A549 (cell line): ENCODE measurements around the gene SMO. TPM values are rescaled to one million over a fixed set of nuclear protein-coding genes. Genes with fewer than 3 reads are reported as not detected.
"Not testable (repeated sequence)": the region's sequence is repeated elsewhere in the genome, so short reads cannot be mapped to it uniquely, and the experiment has no call there.

ENCODE experiments used
- ATAC-seq, 2 experiments: fragments of 200-7000 bp in 1 of 2; fragments of >200 bp in 1 of 2; cut with Nextera tagmentation in 1 of 2; cut with Tn5 transposase in 1 of 2; 3 replicates each; pipeline versions ENCODE4 v1.8.0 to v1.9.1; 2018 to 2020; ENCODE audit warnings: mild to moderate bottlenecking in 1 of 2, moderate library complexity in 1 of 2
- CTCF ChIA-PET: fragments of 300-600 bp; sonication (Branson Sonifier 250); formaldehyde crosslinking; extraction: SDS; loops from one replicate; lab custom pipeline; 2021; ENCODE audit warnings: antibody characterized with exemption, inconsistent platforms; lab: Yijun Ruan, JAX
- POLR2A ChIA-PET: fragments of 350-600 bp; formaldehyde crosslinking; extraction: SDS; loops from one replicate; lab custom pipeline; 2021; ENCODE audit warnings: antibody characterized with exemption, inconsistent platforms; lab: Yijun Ruan, JAX
- DNase-seq, 2 experiments: peaks; one replicate each; pipeline versions ENCODE4 v3.0.0 to v3.0.0-alpha.2; 2011 to 2016; ENCODE audit warnings: low read depth in 1 of 2, low spot score in 1 of 2
- FAIRE-seq: peaks from 2 replicates; lab custom pipeline; 2011; peaks lifted over from hg19 to GRCh38; lab: Jason Lieb, UNC
- H3K27ac ChIP-seq, 2 experiments: fragments of >200 bp; sonication (Bioruptor Twin); formaldehyde crosslinking; 3 replicates each; pipeline ENCODE4 v1.5.1; 2016 to 2017
- H3K4me1 ChIP-seq: fragments of >200 bp; sonication (Bioruptor Twin); formaldehyde crosslinking; 3 replicates; pipeline ENCODE4 v1.6.1; 2016
- H3K4me2 ChIP-seq: fragments of >200 bp; sonication (Bioruptor Twin); formaldehyde crosslinking; 3 replicates; pipeline ENCODE4 v1.6.1; 2016
- H3K4me3 ChIP-seq: fragments of >200 bp; sonication (Bioruptor Twin); formaldehyde crosslinking; 3 replicates; pipeline ENCODE4 v1.5.1; 2016
- H3K9me3 ChIP-seq: fragments of >200 bp; sonication (Bioruptor Twin); formaldehyde crosslinking; 3 replicates; pipeline ENCODE4 v1.6.1; 2016
- EHMT2 ChIP-seq: fragments of 200-600 bp; sonication (generic); IDR thresholded peaks from 2 replicates; pipeline ENCODE4 v1.6.1; 2016; ENCODE audit warnings: antibody characterized with exemption, low read depth, mild to moderate bottlenecking, moderate library complexity
- ESRRA ChIP-seq: fragments of 150-350 bp; IDR thresholded peaks from 2 replicates; pipeline ENCODE4 v1.6.1; 2014; ENCODE audit warnings: mild to moderate bottlenecking, low read length, borderline replicate concordance
- FOXS1 ChIP-seq: fragments of 250-450 bp; sonication (Bioruptor Pico); IDR thresholded peaks from 2 replicates; pipeline ENCODE4 v1.5.0; 2020; ENCODE audit warnings: mild to moderate bottlenecking, moderate library complexity
- HDAC2 ChIP-seq: fragments of 200-600 bp; sonication (generic); IDR thresholded peaks from 2 replicates; pipeline ENCODE4 v1.6.1; 2016
- HEYL ChIP-seq: fragments of 250-450 bp; sonication (Bioruptor Pico); IDR thresholded peaks from 2 replicates; pipeline ENCODE4 v1.8.0; 2021; ENCODE audit warnings: mild to moderate bottlenecking, moderate library complexity
- JUN ChIP-seq, 2 experiments: fragments of >200 bp; sonication (Bioruptor Twin); formaldehyde crosslinking; IDR thresholded peaks; 2 replicates in 1 of 2; 3 replicates in 1 of 2; pipeline ENCODE4 v1.6.1; 2016 to 2017
- NFE2L2 ChIP-seq: fragments of 150-350 bp; conservative IDR thresholded peaks from 2 replicates; pipeline ENCODE4 v1.6.1; 2014; ENCODE audit warnings: low read length
- PHF8 ChIP-seq: fragments of 200-600 bp; sonication (generic); IDR thresholded peaks from 2 replicates; pipeline ENCODE4 v1.6.1; 2016; ENCODE audit warnings: low read depth, mild to moderate bottlenecking, antibody characterized with exemption, moderate library complexity, borderline replicate concordance
- RAD21 ChIP-seq, 2 experiments: fragments of >200 bp in 1 of 2; sonication (Bioruptor Twin) in 1 of 2; formaldehyde crosslinking in 1 of 2; IDR thresholded peaks in 1 of 2; conservative IDR thresholded peaks in 1 of 2; 2 replicates in 1 of 2; 3 replicates in 1 of 2; pipeline ENCODE4 v1.6.1; 2012 to 2018; ENCODE audit warnings: inconsistent platforms in 1 of 2
- RARB ChIP-seq: fragments of 250-450 bp; sonication (Bioruptor Pico); IDR thresholded peaks from 2 replicates; pipeline ENCODE4 v1.8.0; 2021; ENCODE audit warnings: mild to moderate bottlenecking, moderate library complexity
- TFCP2L1 ChIP-seq: fragments of 250-450 bp; sonication (Bioruptor Pico); IDR thresholded peaks from 2 replicates; pipeline ENCODE4 v1.5.0; 2021; ENCODE audit warnings: mild to moderate bottlenecking
- ZFP36 ChIP-seq: fragments of 450-650 bp; IDR thresholded peaks from 2 replicates; pipeline ENCODE4 v1.6.1; 2014; ENCODE audit warnings: borderline replicate concordance; ENCODE audit not compliant: partially characterized antibody
- WGBS: methylation state at CpG from one replicate; pipeline ENCODE4 v1.1.6; 2017; ENCODE audit errors: missing lambda C conversion rate; 5-methylcytosine and 5-hydroxymethylcytosine counted together
- polyA plus RNA-seq, 4 experiments: library from polyadenylated mRNA; depleted of rRNA in 3 of 4; stranded (reverse); fragments of >200 nt; fragmentation: RNase III in 1 of 4; extraction: RNeasy Plus Mini Kit Qiagen cat#74134 plus additional on column Dnase treatment in 1 of 4; gene quantifications; 2 replicates in 3 of 4; 3 replicates in 1 of 4; pipeline ENCODE4 v1.2.3, GENCODE V29; 2011 to 2017
- TF ChIP-seq, protein P1 (sequence below): fragments of 250-450 bp; sonication (Bioruptor Pico); IDR thresholded peaks from 2 replicates; pipeline ENCODE4 v1.5.0; 2021; ENCODE audit warnings: mild to moderate bottlenecking, moderate library complexity, borderline replicate concordance
- TF ChIP-seq, protein P2 (sequence below): fragments of 150-350 bp; IDR thresholded peaks from 2 replicates; pipeline ENCODE4 v1.6.1; 2014; ENCODE audit warnings: low read depth, mild to moderate bottlenecking, low read length
- TF ChIP-seq, protein P3 (sequence below): IDR thresholded peaks from 2 replicates; pipeline ENCODE4 v1.6.1; 2012
- TF ChIP-seq, protein P4 (sequence below): fragments of 200-600 bp; sonication (generic); IDR thresholded peaks from 2 replicates; pipeline ENCODE4 v1.6.1; 2016; ENCODE audit warnings: antibody characterized with exemption, mild to moderate bottlenecking, moderate library complexity
- TF ChIP-seq, protein P5 (sequence below): fragments of 250-450 bp; sonication (Bioruptor Pico); IDR thresholded peaks from 2 replicates; pipeline ENCODE4 v1.5.0; 2020; ENCODE audit warnings: low read depth, mild to moderate bottlenecking, moderate library complexity

SMO gene
- polyA plus RNA-seq, 2 of the 4 experiments (the other 2 are of a cell fraction) = 11.8 to 18.3 TPM

GRCh38 chr7:129169686-129170440 lies 18.6 kb upstream of the SMO start:
- H3K9me3 ChIP-seq = no peaks in the 10 kb centered on the region
- no peaks in the 10 kb centered on the region for H3K4me1 ChIP-seq
- no peak for FAIRE-seq
- ChIA-PET POLR2A (no interaction called here), CTCF (interaction anchor here (0.6 to 1.4 kb wide), 2 partner anchors 41 to 273 kb away, joined by 3 read pairs; no protein-coding TSS in a partner anchor)
- WGBS = 89% methylated on average over 16 of the region's 16 CpGs
- TF ChIP-seq RAD21 (conservative IDR thresholded peaks at IDR 0.05 in 1 of 2, IDR thresholded peaks at IDR 0.05 in 1 of 2) (no peak), FOXS1 (CRISPR knock-in tag) (no peak), HDAC2 (no peak), JUN (IDR thresholded peaks at IDR 0.05) (no peak), HEYL (CRISPR knock-in tag) (no peak), TFCP2L1 (CRISPR knock-in tag) (no peak), NFE2L2 (no peak), RARB (CRISPR knock-in tag) (no peak), ESRRA (no peak), ZFP36 (no peak), PHF8 (no peak)
- TF ChIP-seq, protein P1, sequence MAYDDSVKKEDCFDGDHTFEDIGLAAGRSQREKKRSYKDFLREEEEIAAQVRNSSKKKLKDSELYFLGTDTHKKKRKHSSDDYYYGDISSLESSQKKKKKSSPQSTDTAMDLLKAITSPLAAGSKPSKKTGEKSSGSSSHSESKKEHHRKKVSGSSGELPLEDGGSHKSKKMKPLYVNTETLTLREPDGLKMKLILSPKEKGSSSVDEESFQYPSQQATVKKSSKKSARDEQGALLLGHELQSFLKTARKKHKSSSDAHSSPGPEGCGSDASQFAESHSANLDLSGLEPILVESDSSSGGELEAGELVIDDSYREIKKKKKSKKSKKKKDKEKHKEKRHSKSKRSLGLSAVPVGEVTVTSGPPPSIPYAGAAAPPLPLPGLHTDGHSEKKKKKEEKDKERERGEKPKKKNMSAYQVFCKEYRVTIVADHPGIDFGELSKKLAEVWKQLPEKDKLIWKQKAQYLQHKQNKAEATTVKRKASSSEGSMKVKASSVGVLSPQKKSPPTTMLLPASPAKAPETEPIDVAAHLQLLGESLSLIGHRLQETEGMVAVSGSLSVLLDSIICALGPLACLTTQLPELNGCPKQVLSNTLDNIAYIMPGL (CRISPR knock-in tag) = no peak
- TF ChIP-seq, protein P2, sequence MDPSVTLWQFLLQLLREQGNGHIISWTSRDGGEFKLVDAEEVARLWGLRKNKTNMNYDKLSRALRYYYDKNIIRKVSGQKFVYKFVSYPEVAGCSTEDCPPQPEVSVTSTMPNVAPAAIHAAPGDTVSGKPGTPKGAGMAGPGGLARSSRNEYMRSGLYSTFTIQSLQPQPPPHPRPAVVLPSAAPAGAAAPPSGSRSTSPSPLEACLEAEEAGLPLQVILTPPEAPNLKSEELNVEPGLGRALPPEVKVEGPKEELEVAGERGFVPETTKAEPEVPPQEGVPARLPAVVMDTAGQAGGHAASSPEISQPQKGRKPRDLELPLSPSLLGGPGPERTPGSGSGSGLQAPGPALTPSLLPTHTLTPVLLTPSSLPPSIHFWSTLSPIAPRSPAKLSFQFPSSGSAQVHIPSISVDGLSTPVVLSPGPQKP = no peak
- TF ChIP-seq, protein P3, sequence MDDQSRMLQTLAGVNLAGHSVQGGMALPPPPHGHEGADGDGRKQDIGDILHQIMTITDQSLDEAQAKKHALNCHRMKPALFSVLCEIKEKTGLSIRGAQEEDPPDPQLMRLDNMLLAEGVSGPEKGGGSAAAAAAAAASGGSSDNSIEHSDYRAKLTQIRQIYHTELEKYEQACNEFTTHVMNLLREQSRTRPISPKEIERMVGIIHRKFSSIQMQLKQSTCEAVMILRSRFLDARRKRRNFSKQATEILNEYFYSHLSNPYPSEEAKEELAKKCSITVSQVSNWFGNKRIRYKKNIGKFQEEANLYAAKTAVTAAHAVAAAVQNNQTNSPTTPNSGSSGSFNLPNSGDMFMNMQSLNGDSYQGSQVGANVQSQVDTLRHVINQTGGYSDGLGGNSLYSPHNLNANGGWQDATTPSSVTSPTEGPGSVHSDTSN = no peak
- TF ChIP-seq, protein P4, sequence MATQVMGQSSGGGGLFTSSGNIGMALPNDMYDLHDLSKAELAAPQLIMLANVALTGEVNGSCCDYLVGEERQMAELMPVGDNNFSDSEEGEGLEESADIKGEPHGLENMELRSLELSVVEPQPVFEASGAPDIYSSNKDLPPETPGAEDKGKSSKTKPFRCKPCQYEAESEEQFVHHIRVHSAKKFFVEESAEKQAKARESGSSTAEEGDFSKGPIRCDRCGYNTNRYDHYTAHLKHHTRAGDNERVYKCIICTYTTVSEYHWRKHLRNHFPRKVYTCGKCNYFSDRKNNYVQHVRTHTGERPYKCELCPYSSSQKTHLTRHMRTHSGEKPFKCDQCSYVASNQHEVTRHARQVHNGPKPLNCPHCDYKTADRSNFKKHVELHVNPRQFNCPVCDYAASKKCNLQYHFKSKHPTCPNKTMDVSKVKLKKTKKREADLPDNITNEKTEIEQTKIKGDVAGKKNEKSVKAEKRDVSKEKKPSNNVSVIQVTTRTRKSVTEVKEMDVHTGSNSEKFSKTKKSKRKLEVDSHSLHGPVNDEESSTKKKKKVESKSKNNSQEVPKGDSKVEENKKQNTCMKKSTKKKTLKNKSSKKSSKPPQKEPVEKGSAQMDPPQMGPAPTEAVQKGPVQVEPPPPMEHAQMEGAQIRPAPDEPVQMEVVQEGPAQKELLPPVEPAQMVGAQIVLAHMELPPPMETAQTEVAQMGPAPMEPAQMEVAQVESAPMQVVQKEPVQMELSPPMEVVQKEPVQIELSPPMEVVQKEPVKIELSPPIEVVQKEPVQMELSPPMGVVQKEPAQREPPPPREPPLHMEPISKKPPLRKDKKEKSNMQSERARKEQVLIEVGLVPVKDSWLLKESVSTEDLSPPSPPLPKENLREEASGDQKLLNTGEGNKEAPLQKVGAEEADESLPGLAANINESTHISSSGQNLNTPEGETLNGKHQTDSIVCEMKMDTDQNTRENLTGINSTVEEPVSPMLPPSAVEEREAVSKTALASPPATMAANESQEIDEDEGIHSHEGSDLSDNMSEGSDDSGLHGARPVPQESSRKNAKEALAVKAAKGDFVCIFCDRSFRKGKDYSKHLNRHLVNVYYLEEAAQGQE = no peak
- H3K4me3 ChIP-seq = no peak overlapping the region
- no peak overlapping the region for H3K4me2 ChIP-seq
- no peak for DNase-seq
- no peak for ATAC-seq
- H3K27ac ChIP-seq = no peak overlapping the region

DNA sequence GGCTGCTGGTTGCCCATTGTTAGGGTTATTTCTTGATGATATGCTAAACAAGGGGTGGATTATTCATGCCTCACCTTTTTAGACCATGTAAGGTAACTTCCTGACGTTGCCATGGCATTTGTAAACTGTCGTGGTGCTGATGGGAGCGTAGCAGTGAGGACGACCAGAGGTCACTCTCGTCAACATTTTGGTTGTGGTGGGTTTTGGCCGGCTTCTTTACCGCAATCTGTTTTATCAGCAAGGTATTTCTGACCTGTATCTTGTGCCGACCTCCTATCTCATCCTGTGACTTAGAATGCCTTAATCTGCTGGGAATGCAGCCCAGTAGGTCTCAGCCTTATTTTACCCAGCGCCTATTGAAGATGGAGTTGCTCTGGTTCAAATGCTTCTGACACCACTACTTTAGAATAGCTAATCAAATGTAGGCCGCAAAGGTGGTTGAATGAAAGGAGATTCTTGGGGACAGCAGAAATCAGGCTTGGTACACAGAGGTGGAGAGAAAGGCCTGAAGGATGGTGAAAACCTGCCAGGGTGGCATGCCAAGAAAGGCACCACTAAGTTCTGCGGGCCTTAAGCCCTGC lies 17.9 kb upstream of the SMO start:
- POLR2A ChIA-PET = no interaction called here
- CTCF ChIA-PET = interaction anchor here (1.1 to 1.4 kb wide), 2 partner anchors 40 to 79 kb away, joined by 3 read pairs; no protein-coding TSS in a partner anchor
- FAIRE-seq (no peak), DNase-seq (no peak), ATAC-seq (no peak)
- Histone ChIP-seq H3K4me2 (no peak overlapping the region), H3K9me3 (no peaks in the 10 kb centered on the region), H3K4me1 (no peaks in the 10 kb centered on the region), H3K4me3 (no peak overlapping the region), H3K27ac (no peak overlapping the region)
- TF ChIP-seq EHMT2 = no peak
- TF ChIP-seq, protein P5, sequence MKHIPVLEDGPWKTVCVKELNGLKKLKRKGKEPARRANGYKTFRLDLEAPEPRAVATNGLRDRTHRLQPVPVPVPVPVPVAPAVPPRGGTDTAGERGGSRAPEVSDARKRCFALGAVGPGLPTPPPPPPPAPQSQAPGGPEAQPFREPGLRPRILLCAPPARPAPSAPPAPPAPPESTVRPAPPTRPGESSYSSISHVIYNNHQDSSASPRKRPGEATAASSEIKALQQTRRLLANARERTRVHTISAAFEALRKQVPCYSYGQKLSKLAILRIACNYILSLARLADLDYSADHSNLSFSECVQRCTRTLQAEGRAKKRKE (CRISPR knock-in tag) = no peak
- WGBS = 82% methylated on average over 11 of the region's 11 CpGs

DNA sequence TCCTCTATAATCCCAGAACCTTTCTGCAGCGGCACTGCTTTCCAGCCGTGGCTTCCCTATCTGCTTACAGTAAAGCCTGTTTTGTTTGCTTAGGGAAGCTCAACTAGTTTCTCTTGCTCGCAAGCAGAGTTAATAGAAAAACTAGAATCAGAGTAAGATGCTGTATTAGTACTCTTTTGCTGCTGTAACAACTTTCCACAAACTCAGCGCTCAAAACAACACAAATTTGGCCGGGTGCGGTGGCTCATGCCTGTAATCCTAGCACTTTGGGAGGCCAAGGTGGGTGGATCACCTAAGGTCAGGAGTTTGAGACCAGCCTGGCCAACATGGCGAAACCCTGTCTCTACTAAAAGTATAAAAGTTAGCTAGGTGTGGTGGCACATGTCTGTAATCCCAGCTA lies 14.6 kb upstream of the SMO start:
- H3K4me2 ChIP-seq, H3K4me3 ChIP-seq, POLR2A ChIA-PET, H3K4me1 ChIP-seq, H3K27ac ChIP-seq, FAIRE-seq, DNase-seq, ATAC-seq, H3K9me3 ChIP-seq: not testable (repeated sequence)
- 79% methylated on average over 7 of the region's 7 CpGs for WGBS
- CTCF ChIA-PET = interaction anchor here (0.9 to 2.0 kb wide), 2 partner anchors 10 to 12 kb away, joined by 4 to 14 read pairs; no protein-coding TSS in a partner anchor
